Measurements from ENCODE around the gene IL12RB1.

GRCh38 chr19:18086590-18087138 lies at the start of gene IL12RB1:
- TF ChIP-seq CTCF (IDR thresholded peaks at IDR 0.05; ENCODE audit: insufficient read depth, low read length, poor library complexity, severe bottlenecking) = no peak
- TF ChIP-seq EZH2phosphoT487 (conservative IDR thresholded peaks at IDR 0.05; ENCODE audit: low read length) = no peak
